Erythroblast (primary cell): ENCODE measurements around the gene PDCD5.

Source experiments
- GATA1 ChIP-seq: IDR thresholded peaks from 2 replicates; pipeline ENCODE4 v1.6.1; 2011; ENCODE audit warnings: low read depth, mild to moderate bottlenecking, control low read depth, low read length, moderate library complexity
- POLR2A ChIP-seq: IDR thresholded peaks from 2 replicates; pipeline ENCODE4 v1.6.1; 2011; ENCODE audit warnings: mild to moderate bottlenecking, low read length

DNA sequence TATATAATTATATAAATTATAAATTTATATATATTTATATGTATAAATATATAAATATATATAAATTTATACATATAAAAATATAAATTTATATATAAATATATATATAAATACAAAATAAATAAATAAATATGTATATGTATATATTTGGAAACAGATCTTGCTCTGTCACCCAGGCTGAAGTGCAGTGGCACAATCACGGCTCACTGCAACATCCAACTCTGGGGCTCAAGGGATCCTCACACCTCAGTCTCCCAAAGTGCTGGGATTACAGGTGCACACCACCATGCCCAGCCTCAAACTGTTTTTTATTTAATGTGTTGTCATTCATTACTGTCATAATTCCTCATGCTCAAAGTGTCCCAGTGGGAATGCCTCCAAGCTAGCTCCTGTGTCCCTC lies 25.2 kb upstream of the PDCD5 start:
- no peak for TF ChIP-seq POLR2A
- no peak for TF ChIP-seq GATA1
